ENCODE data around the gene KRT7.

KRT7 gene

DNA sequence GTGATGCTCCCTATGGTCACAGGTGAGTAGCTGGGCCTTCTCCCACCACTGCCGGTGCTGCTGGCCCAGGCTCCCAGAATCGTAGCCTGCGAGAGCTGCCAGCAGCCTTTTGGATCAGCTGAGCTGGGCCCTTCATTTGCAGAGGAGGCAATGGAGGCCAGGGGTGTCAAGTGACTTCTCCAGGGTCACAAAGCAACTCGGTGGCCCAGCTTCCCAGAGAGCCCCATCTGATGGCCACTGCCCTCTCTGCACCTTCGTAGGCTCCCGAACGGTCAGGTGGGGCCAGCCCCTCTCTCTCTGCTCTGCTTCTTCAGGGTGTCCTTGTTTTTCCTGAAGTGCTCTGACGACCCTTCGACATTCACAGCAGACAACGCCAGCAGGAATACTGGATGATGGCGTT is 45.8 kb upstream of the KRT7 start:
- H3K9me3 ChIP-seq (ENCODE audit: low read length): no peaks in the 10 kb centered on the region
- no peaks in the 10 kb centered on the region for H4K20me1 ChIP-seq (ENCODE audit: insufficient read depth, low read length)
- no peaks in the 10 kb centered on the region for H3K9me2 ChIP-seq (ENCODE audit: low read depth, low read length)
- TF ChIP-seq EZH2 (IDR thresholded peaks at IDR 0.05; ENCODE audit: borderline replicate concordance, low read length): no peak
- TF ChIP-seq, protein P1, sequence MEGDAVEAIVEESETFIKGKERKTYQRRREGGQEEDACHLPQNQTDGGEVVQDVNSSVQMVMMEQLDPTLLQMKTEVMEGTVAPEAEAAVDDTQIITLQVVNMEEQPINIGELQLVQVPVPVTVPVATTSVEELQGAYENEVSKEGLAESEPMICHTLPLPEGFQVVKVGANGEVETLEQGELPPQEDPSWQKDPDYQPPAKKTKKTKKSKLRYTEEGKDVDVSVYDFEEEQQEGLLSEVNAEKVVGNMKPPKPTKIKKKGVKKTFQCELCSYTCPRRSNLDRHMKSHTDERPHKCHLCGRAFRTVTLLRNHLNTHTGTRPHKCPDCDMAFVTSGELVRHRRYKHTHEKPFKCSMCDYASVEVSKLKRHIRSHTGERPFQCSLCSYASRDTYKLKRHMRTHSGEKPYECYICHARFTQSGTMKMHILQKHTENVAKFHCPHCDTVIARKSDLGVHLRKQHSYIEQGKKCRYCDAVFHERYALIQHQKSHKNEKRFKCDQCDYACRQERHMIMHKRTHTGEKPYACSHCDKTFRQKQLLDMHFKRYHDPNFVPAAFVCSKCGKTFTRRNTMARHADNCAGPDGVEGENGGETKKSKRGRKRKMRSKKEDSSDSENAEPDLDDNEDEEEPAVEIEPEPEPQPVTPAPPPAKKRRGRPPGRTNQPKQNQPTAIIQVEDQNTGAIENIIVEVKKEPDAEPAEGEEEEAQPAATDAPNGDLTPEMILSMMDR (IDR thresholded peaks at IDR 0.05; ENCODE audit: low read length): no peak
- no peak overlapping the region for H3K4me3 ChIP-seq (ENCODE audit: low read depth, low read length, poor library complexity, severe bottlenecking)
- no peak overlapping the region for H3K4me2 ChIP-seq (ENCODE audit: low read length)
- no peaks in the 10 kb centered on the region for H3F3A ChIP-seq (ENCODE audit: insufficient read depth, low read length)
- H3K9ac ChIP-seq (ENCODE audit: low read length): no peak overlapping the region
- H2AFZ ChIP-seq (ENCODE audit: low read length): no peak overlapping the region
- H3K79me2 ChIP-seq (ENCODE audit: insufficient read depth, low read length): no peaks in the 10 kb centered on the region
- H3K27me3 ChIP-seq (ENCODE audit: insufficient read depth, low read length): peaks cover 5% of the 10 kb centered on the region; the same call in 1 of the 2 replicates
- no peaks in the 10 kb centered on the region for H3K4me1 ChIP-seq (ENCODE audit: insufficient read depth, low read length, severe bottlenecking)
- no peak overlapping the region for H3K27ac ChIP-seq (ENCODE audit: low read depth, low read length, poor library complexity, severe bottlenecking)
- H3K36me3 ChIP-seq (ENCODE audit: insufficient read depth, low read length): no peaks in the 10 kb centered on the region

DNA sequence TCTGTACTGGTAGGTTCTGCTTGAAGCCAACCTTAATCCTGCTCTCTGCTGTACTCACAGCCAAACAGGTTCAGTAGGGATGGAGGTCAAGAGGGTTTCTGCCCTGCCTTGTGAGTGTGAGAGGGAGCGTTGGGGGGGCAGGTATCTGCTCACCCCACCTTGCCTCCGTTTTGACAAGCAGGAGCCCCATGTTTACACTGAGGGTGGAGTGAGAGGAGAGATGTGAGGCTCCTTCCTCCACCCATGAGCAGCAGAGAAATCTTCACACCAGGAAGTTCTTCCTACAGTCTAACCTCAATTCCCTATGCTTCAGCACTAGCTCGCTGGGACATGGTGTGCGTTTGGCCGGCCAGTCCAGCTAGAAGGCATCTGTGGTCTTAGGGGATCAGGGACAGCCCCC is 45.4 kb upstream of the KRT7 start:
- Histone ChIP-seq H2AFZ (ENCODE audit: low read length) (no peak overlapping the region), H3K9ac (ENCODE audit: low read length) (no peak overlapping the region), H3K4me3 (ENCODE audit: low read depth, low read length, poor library complexity, severe bottlenecking) (no peak overlapping the region), H3K79me2 (ENCODE audit: insufficient read depth, low read length) (no peaks in the 10 kb centered on the region), H4K20me1 (ENCODE audit: insufficient read depth, low read length) (no peaks in the 10 kb centered on the region), H3K4me2 (ENCODE audit: low read length) (no peak overlapping the region), H3K4me1 (ENCODE audit: insufficient read depth, low read length, severe bottlenecking) (no peaks in the 10 kb centered on the region), H3F3A (ENCODE audit: insufficient read depth, low read length) (no peaks in the 10 kb centered on the region), H3K9me2 (ENCODE audit: low read depth, low read length) (no peaks in the 10 kb centered on the region), H3K36me3 (ENCODE audit: insufficient read depth, low read length) (no peaks in the 10 kb centered on the region), H3K9me3 (ENCODE audit: low read length) (no peaks in the 10 kb centered on the region), H3K27me3 (ENCODE audit: insufficient read depth, low read length) (peaks cover 1% of the 10 kb centered on the region; the same call in 1 of the 2 replicates), H3K27ac (ENCODE audit: low read depth, low read length, poor library complexity, severe bottlenecking) (no peak overlapping the region)
- TF ChIP-seq, protein P1 (IDR thresholded peaks at IDR 0.05; ENCODE audit: low read length): no peak
- no peak for TF ChIP-seq EZH2 (IDR thresholded peaks at IDR 0.05; ENCODE audit: borderline replicate concordance, low read length)

DNA sequence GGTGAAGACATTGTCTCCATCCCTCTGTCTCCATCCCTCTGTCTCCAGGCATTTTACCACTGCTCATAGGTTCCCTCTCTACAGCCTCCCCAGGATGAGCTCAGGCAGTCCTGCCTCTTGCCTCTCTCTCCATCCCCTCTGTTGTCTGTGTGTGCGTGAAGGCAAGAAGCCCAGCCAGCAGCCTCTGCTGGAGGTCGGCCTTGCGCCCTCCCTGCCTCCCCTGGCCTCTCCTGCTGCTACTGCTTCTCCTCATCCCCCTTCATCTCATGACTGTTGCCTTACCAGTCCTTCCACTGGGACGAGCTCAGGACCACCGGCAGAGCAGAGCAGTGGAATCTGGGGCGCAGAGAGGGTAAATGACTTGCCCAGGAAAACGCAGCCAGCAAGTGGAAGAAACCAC is 44.4 kb upstream of the KRT7 start:
- Histone ChIP-seq H3K9me3 (ENCODE audit: low read length) (no peaks in the 10 kb centered on the region), H4K20me1 (ENCODE audit: insufficient read depth, low read length) (no peaks in the 10 kb centered on the region), H3K4me1 (ENCODE audit: insufficient read depth, low read length, severe bottlenecking) (no peaks in the 10 kb centered on the region), H3K27ac (ENCODE audit: low read depth, low read length, poor library complexity, severe bottlenecking) (no peak overlapping the region), H3K4me2 (ENCODE audit: low read length) (no peak overlapping the region), H3K36me3 (ENCODE audit: insufficient read depth, low read length) (no peaks in the 10 kb centered on the region), H3K9ac (ENCODE audit: low read length) (no peak overlapping the region), H3K27me3 (ENCODE audit: insufficient read depth, low read length) (no peaks in the 10 kb centered on the region), H3F3A (ENCODE audit: insufficient read depth, low read length) (no peaks in the 10 kb centered on the region), H3K79me2 (ENCODE audit: insufficient read depth, low read length) (no peaks in the 10 kb centered on the region), H3K4me3 (ENCODE audit: low read depth, low read length, poor library complexity, severe bottlenecking) (no peak overlapping the region), H3K9me2 (ENCODE audit: low read depth, low read length) (no peaks in the 10 kb centered on the region), H2AFZ (ENCODE audit: low read length) (no peak overlapping the region)
- TF ChIP-seq, protein P1 (IDR thresholded peaks at IDR 0.05; ENCODE audit: low read length): no peak
- no peak for TF ChIP-seq EZH2 (IDR thresholded peaks at IDR 0.05; ENCODE audit: borderline replicate concordance, low read length)

All from OCI-LY1 (cell line).